ENCODE data around the gene CSTB.
A peak's percentile ranks its signal among the peaks of the same experiment; 100 is the strongest.

The CSTB gene

GRCh38 chr21:43735236-43736091 lies 40.6 kb downstream of the CSTB start:
- H3K4me3 ChIP-seq (replicated peaks in 1 of 2; ENCODE audit: low read depth in 2 of 2, low read length in 2 of 2) = no peak overlapping the region
- TF ChIP-seq CTCF (IDR thresholded peaks at IDR 0.05; ENCODE audit: low read depth, low read length) = no peak

GRCh38 chr21:43734928-43735229 lies 41.2 kb downstream of the CSTB start:
- DNase-seq (ENCODE audit: low read depth in 2 of 2) = peak in 1 of 2 donors; percentile 88
- no peak for TF ChIP-seq CTCF (IDR thresholded peaks at IDR 0.05; ENCODE audit: low read depth, low read length)
- no peak overlapping the region for H3K4me3 ChIP-seq (replicated peaks in 1 of 2; ENCODE audit: low read depth in 2 of 2, low read length in 2 of 2)

More at GRCh38 chr21:43735236-43736091, 40.6 kb downstream of the CSTB start:
- DNase-seq (ENCODE audit: low read depth in 2 of 2) = no peak

GRCh38 chr21:43734131-43734927 lies 41.8 kb downstream of the CSTB start:
- H3K4me3 ChIP-seq (replicated peaks in 1 of 2; ENCODE audit: low read depth in 2 of 2, low read length in 2 of 2) = no peak overlapping the region
- TF ChIP-seq CTCF (IDR thresholded peaks at IDR 0.05; ENCODE audit: low read depth, low read length) = no peak
- DNase-seq (ENCODE audit: low read depth in 2 of 2) = no peak

GRCh38 chr21:43733529-43734071 lies 42.5 kb downstream of the CSTB start:
- no peak overlapping the region for H3K4me3 ChIP-seq (replicated peaks in 1 of 2; ENCODE audit: low read depth in 2 of 2, low read length in 2 of 2)
- TF ChIP-seq CTCF (IDR thresholded peaks at IDR 0.05; ENCODE audit: low read depth, low read length) = no peak
- peak; percentile 47 to 60 for DNase-seq (ENCODE audit: low read depth in 2 of 2)

- DNase-seq (ENCODE audit: low read depth in 2 of 2) = no peak
- TF ChIP-seq CTCF (IDR thresholded peaks at IDR 0.05; ENCODE audit: low read depth, low read length) = no peak
- no peak overlapping the region for H3K4me3 ChIP-seq (replicated peaks in 1 of 2; ENCODE audit: low read depth in 2 of 2, low read length in 2 of 2)
Observed at GRCh38 chr21:43733060-43733459, 43.0 kb downstream of the CSTB start.

- no peak overlapping the region for H3K4me3 ChIP-seq (replicated peaks in 1 of 2; ENCODE audit: low read depth in 2 of 2, low read length in 2 of 2)
- DNase-seq (ENCODE audit: low read depth in 2 of 2) = peak in 1 of 2 donors; percentile 73
- TF ChIP-seq CTCF (IDR thresholded peaks at IDR 0.05; ENCODE audit: low read depth, low read length) = no peak
Observed at GRCh38 chr21:43731891-43732711, 44.0 kb downstream of the CSTB start.

Data from cardiac fibroblast (primary cell).